ENCODE data around the gene GSPT1.

GSPT1 gene

GRCh38 chr16:11848842-11849241, 66.9 kb downstream of the GSPT1 start:
- H3K79me2 ChIP-seq (ENCODE audit: low read length): peaks cover 91% of the 10 kb centered on the region
- H3K27me3 ChIP-seq (ENCODE audit: low read depth, low read length): no peaks in the 10 kb centered on the region
- H3K4me1 ChIP-seq (ENCODE audit: low read length): peaks cover 11% of the 10 kb centered on the region
- no peak overlapping the region for H3K27ac ChIP-seq (ENCODE audit: low read length)
- H3K36me3 ChIP-seq (replicated peaks; ENCODE audit: low read depth, low read length): peaks cover 51% of the 10 kb centered on the region
- TF ChIP-seq, protein P1, sequence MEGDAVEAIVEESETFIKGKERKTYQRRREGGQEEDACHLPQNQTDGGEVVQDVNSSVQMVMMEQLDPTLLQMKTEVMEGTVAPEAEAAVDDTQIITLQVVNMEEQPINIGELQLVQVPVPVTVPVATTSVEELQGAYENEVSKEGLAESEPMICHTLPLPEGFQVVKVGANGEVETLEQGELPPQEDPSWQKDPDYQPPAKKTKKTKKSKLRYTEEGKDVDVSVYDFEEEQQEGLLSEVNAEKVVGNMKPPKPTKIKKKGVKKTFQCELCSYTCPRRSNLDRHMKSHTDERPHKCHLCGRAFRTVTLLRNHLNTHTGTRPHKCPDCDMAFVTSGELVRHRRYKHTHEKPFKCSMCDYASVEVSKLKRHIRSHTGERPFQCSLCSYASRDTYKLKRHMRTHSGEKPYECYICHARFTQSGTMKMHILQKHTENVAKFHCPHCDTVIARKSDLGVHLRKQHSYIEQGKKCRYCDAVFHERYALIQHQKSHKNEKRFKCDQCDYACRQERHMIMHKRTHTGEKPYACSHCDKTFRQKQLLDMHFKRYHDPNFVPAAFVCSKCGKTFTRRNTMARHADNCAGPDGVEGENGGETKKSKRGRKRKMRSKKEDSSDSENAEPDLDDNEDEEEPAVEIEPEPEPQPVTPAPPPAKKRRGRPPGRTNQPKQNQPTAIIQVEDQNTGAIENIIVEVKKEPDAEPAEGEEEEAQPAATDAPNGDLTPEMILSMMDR (IDR thresholded peaks at IDR 0.05; ENCODE audit: low read depth, low read length): no peak
- TF ChIP-seq EZH2phosphoT487 (IDR thresholded peaks at IDR 0.05; ENCODE audit: low read depth): no peak
- no peak overlapping the region for H3K4me2 ChIP-seq (ENCODE audit: low read length)
- H4K20me1 ChIP-seq (ENCODE audit: insufficient read depth, low read length): peaks cover 37% of the 10 kb centered on the region; the same call in 1 of the 2 replicates
- H3K9ac ChIP-seq (ENCODE audit: low read length): no peak overlapping the region
- no peak overlapping the region for H3K4me3 ChIP-seq (ENCODE audit: low read length)
- no peaks in the 10 kb centered on the region for H3K9me3 ChIP-seq (ENCODE audit: insufficient read depth, low read length)
- no peak overlapping the region for H2AFZ ChIP-seq (ENCODE audit: low read depth, low read length)

- TF ChIP-seq, protein P1 (IDR thresholded peaks at IDR 0.05; ENCODE audit: low read depth, low read length): no peak
- no peak for TF ChIP-seq EZH2phosphoT487 (IDR thresholded peaks at IDR 0.05; ENCODE audit: low read depth)
- Histone ChIP-seq H3K4me1 (ENCODE audit: low read length) (no peaks in the 10 kb centered on the region), H3K9ac (ENCODE audit: low read length) (no peak overlapping the region), H3K27ac (ENCODE audit: low read length) (no peak overlapping the region), H3K36me3 (replicated peaks; ENCODE audit: low read depth, low read length) (peaks cover 74% of the 10 kb centered on the region), H2AFZ (ENCODE audit: low read depth, low read length) (no peak overlapping the region), H3K9me3 (ENCODE audit: insufficient read depth, low read length) (no peaks in the 10 kb centered on the region), H3K79me2 (ENCODE audit: low read length) (peaks cover 56% of the 10 kb centered on the region), H4K20me1 (ENCODE audit: insufficient read depth, low read length) (peaks cover 34% of the 10 kb centered on the region; the same call in 1 of the 2 replicates), H3K4me2 (ENCODE audit: low read length) (no peak overlapping the region), H3K4me3 (ENCODE audit: low read length) (no peak overlapping the region), H3K27me3 (ENCODE audit: low read depth, low read length) (no peaks in the 10 kb centered on the region)
These were observed 71.3 kb downstream of the GSPT1 start for GRCh38 chr16:11844499-11844898.

DNA sequence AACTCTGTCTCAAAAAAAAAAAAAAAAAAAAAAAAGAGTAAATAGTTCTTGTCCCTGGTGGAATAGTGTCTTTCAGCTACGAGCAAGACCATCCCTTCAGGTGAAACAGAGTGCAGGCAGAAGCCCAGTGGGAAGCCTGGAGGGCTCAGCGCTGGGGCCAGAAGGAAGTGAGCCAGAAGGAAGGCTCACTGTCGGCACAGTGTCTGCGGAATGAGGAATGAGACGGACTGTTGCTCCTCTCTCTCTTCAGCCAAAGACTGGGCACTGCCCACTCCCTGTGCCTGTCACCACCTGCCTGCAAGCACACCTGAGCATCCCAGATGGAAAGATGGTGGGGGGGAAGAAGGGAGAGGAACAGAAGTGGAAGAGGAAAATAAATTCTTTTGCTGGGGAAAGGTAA, 71.9 kb downstream of the GSPT1 start:
- no peak for TF ChIP-seq EZH2phosphoT487 (IDR thresholded peaks at IDR 0.05; ENCODE audit: low read depth)
- TF ChIP-seq, protein P1 (IDR thresholded peaks at IDR 0.05; ENCODE audit: low read depth, low read length): no peak
- Histone ChIP-seq H2AFZ (ENCODE audit: low read depth, low read length) (no peak overlapping the region), H3K4me2 (ENCODE audit: low read length) (no peak overlapping the region), H3K79me2 (ENCODE audit: low read length) (peaks cover 50% of the 10 kb centered on the region), H4K20me1 (ENCODE audit: insufficient read depth, low read length) (peaks cover 32% of the 10 kb centered on the region; the same call in 1 of the 2 replicates), H3K27me3 (ENCODE audit: low read depth, low read length) (no peaks in the 10 kb centered on the region), H3K27ac (ENCODE audit: low read length) (no peak overlapping the region), H3K9me3 (ENCODE audit: insufficient read depth, low read length) (no peaks in the 10 kb centered on the region), H3K4me1 (ENCODE audit: low read length) (no peaks in the 10 kb centered on the region), H3K4me3 (ENCODE audit: low read length) (no peak overlapping the region), H3K36me3 (replicated peaks; ENCODE audit: low read depth, low read length) (peaks cover 71% of the 10 kb centered on the region), H3K9ac (ENCODE audit: low read length) (no peak overlapping the region)

DNA sequence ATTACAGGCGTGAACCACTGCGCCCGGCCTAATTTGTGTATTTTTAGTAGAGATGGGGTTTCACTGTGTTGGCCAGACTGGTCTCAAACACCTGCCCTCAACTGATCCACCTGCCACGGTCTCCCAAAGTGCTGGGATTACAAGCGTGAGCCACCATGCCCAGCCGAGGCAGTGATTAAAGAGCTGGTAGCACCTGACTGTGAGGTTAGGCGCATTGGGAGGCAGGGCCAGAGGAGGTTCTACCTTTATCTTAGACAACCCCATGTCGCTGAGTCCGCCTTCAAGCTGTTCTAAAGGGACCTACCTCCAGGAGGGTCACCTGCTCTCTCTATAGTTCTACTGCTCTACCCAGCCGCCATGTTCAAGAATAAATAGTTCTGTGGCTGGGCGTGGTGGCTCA, 72.5 kb downstream of the GSPT1 start:
- no peak overlapping the region for H3K4me2 ChIP-seq (ENCODE audit: low read length)
- H3K27me3 ChIP-seq (ENCODE audit: low read depth, low read length): no peaks in the 10 kb centered on the region
- H3K36me3 ChIP-seq (replicated peaks; ENCODE audit: low read depth, low read length): peaks cover 71% of the 10 kb centered on the region
- no peaks in the 10 kb centered on the region for H3K9me3 ChIP-seq (ENCODE audit: insufficient read depth, low read length)
- peaks cover 43% of the 10 kb centered on the region for H3K79me2 ChIP-seq (ENCODE audit: low read length)
- H3K4me3 ChIP-seq (ENCODE audit: low read length): no peak overlapping the region
- H3K27ac ChIP-seq (ENCODE audit: low read length): no peak overlapping the region
- H3K9ac ChIP-seq (ENCODE audit: low read length): no peak overlapping the region
- TF ChIP-seq, protein P1 (IDR thresholded peaks at IDR 0.05; ENCODE audit: low read depth, low read length): no peak
- TF ChIP-seq EZH2phosphoT487 (IDR thresholded peaks at IDR 0.05; ENCODE audit: low read depth): no peak
- H3K4me1 ChIP-seq (ENCODE audit: low read length): no peaks in the 10 kb centered on the region
- H2AFZ ChIP-seq (ENCODE audit: low read depth, low read length): no peak overlapping the region
- peaks cover 25% of the 10 kb centered on the region; the same call in 1 of the 2 replicates for H4K20me1 ChIP-seq (ENCODE audit: insufficient read depth, low read length)
